PC-3 (cell line): ENCODE results near the gene GRSF1. TPM values are rescaled to one million over a fixed set of nuclear protein-coding genes. Genes with fewer than 3 reads are reported as not detected.

Experiments used
- ATAC-seq: fragments of 200-7000 bp; cut with Tn5 transposase; 2 replicates; pipeline ENCODE4 v1.9.1; 2020; ENCODE audit warnings: mild to moderate bottlenecking, moderate library complexity
- BruUV-seq: library from RNA; stranded (reverse); fragments of 400-500 nt; replicated peaks from 2 replicates; lab custom pipeline; 2021; lab: Mats Ljungman, UMichigan
- CTCF ChIA-PET: fragments of 300-600 bp; sonication (Branson Sonifier 250); formaldehyde crosslinking; loops from one replicate; lab custom pipeline; 2022; ENCODE audit warnings: antibody characterized with exemption; lab: Charles Lee
- POLR2A ChIA-PET: fragments of 300-600 bp; sonication (Branson Sonifier 250); formaldehyde crosslinking; loops from one replicate; lab custom pipeline; 2022; ENCODE audit warnings: antibody characterized with exemption; ENCODE audit not compliant: unreplicated experiment; lab: Charles Lee
- DNase-seq: peaks from one replicate; pipeline ENCODE4 v3.0.0-alpha.2; 2015
- H2AFZ ChIP-seq: fragments of 300-600 bp; sonication (generic); 2 replicates; pipeline ENCODE4 v1.6.0; 2016; ENCODE audit warnings: antibody characterized with exemption, low read length
- H3F3A ChIP-seq: fragments of 300-600 bp; sonication (generic); one replicate; pipeline ENCODE4 v1.6.0; 2017; ENCODE audit warnings: antibody characterized with exemption, low read length, control low read depth, mild to moderate bottlenecking; ENCODE audit not compliant: unreplicated experiment
- H3K27ac ChIP-seq: fragments of 300-600 bp; sonication (generic); 2 replicates; pipeline ENCODE4 v1.5.1; 2016; ENCODE audit warnings: mild to moderate bottlenecking, low read length
- H3K27me3 ChIP-seq: fragments of 300-600 bp; sonication (generic); 2 replicates; pipeline ENCODE4 v1.6.1; 2016; ENCODE audit warnings: low read length, mixed read lengths
- H3K36me3 ChIP-seq: fragments of 300-600 bp; sonication (generic); 2 replicates; pipeline ENCODE4 v1.6.1; 2016; ENCODE audit warnings: low read depth, mixed run types, low read length, mixed read lengths
- H3K4me1 ChIP-seq: fragments of 300-600 bp; sonication (generic); 2 replicates; pipeline ENCODE4 v1.5.1; 2016; ENCODE audit warnings: low read length; ENCODE audit not compliant: insufficient read depth
- H3K4me2 ChIP-seq: fragments of 300-600 bp; sonication (generic); 2 replicates; pipeline ENCODE4 v1.6.0; 2016; ENCODE audit warnings: low read length
- H3K4me3 ChIP-seq: fragments of 300-600 bp; sonication (generic); 2 replicates; pipeline ENCODE4 v1.5.1; 2016; ENCODE audit warnings: mild to moderate bottlenecking, low read length, mixed read lengths
- H3K79me2 ChIP-seq: fragments of 300-600 bp; sonication (generic); 2 replicates; pipeline ENCODE4 v1.6.1; 2017; ENCODE audit warnings: low read length, mixed read lengths
- H3K9ac ChIP-seq: fragments of 300-600 bp; sonication (generic); 2 replicates; pipeline ENCODE4 v1.6.0; 2016; ENCODE audit warnings: mild to moderate bottlenecking, low read length
- H3K9me2 ChIP-seq: fragments of 300-600 bp; sonication (generic); replicated peaks from 2 replicates; pipeline ENCODE4 v1.6.1; 2016; ENCODE audit warnings: mixed run types, low read length, mixed read lengths
- H3K9me3 ChIP-seq: fragments of 300-600 bp; sonication (generic); 2 replicates; pipeline ENCODE4 v1.6.1; 2016; ENCODE audit warnings: low read length, mixed read lengths
- H4K20me1 ChIP-seq: fragments of 300-600 bp; sonication (generic); 2 replicates; pipeline ENCODE4 v1.6.1; 2016; ENCODE audit warnings: low read length, mixed read lengths
- EZH2 ChIP-seq: fragments of 300-600 bp; sonication (generic); IDR thresholded peaks from one replicate; pipeline ENCODE4 v1.6.1; 2017; ENCODE audit warnings: antibody characterized with exemption, mild to moderate bottlenecking, low read length; ENCODE audit not compliant: unreplicated experiment
- EZH2phosphoT487 ChIP-seq: fragments of 300-600 bp; sonication (generic); IDR thresholded peaks from 2 replicates; pipeline ENCODE4 v1.6.1; 2018; ENCODE audit warnings: mild to moderate bottlenecking, antibody characterized with exemption, low read length, borderline replicate concordance
- intact Hi-C: fragments of 100-400 bp; cut with micrococcal nuclease; formaldehyde crosslinking; loops from 2 replicates; pipeline ENCODE4 v1.9.0; 2023
- total RNA-seq: library from RNA; depleted of rRNA; stranded (reverse); fragments of >200 nt; gene quantifications from 2 replicates; pipeline ENCODE4 v1.2.3, GENCODE V29; 2014
- TF ChIP-seq, protein P1 (sequence below): fragments of 300-600 bp; sonication (generic); conservative IDR thresholded peaks from 2 replicates; pipeline ENCODE4 v1.5.1; 2017; ENCODE audit warnings: antibody characterized with exemption, low read depth, mild to moderate bottlenecking, low read length

GRSF1 gene
- total RNA-seq, 1 experiment from 2014 or later: 103 TPM

DNA sequence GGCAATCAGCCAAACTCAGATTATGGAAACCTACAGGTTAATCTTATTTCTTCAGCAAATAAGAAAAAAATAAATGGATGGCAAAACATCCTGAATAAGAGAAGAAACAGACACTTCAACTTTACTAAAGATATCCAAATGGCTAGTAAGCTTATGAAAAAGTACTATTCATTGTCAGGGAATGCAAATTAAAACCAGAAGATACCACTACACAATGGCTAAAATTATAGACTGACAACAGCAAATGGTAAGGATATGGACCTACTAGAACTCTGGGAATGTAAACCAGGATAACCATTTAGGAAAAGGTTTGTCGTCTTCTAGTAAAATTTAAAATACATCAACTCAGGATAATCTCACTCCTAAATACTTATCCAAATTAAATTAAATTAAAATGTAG, 24.3 kb downstream of the GRSF1 start:
- Histone ChIP-seq H3F3A (peaks cover 4% of the 10 kb centered on the region), H3K27ac (no peak overlapping the region), H2AFZ (no peak overlapping the region), H3K4me2 (no peak overlapping the region), H3K36me3 (peaks cover 18% of the 10 kb centered on the region), H4K20me1 (no peaks in the 10 kb centered on the region), H3K27me3 (no peaks in the 10 kb centered on the region), H3K9me3 (no peaks in the 10 kb centered on the region), H3K4me3 (no peak overlapping the region), H3K9ac (no peak overlapping the region), H3K4me1 (no peaks in the 10 kb centered on the region), H3K9me2 (no peaks in the 10 kb centered on the region), H3K79me2 (no peaks in the 10 kb centered on the region)
- ATAC-seq (no peak), DNase-seq (no peak)
- CTCF ChIA-PET: no interaction called here
- TF ChIP-seq EZH2phosphoT487 (no peak), EZH2 (no peak)
- TF ChIP-seq, protein P1, sequence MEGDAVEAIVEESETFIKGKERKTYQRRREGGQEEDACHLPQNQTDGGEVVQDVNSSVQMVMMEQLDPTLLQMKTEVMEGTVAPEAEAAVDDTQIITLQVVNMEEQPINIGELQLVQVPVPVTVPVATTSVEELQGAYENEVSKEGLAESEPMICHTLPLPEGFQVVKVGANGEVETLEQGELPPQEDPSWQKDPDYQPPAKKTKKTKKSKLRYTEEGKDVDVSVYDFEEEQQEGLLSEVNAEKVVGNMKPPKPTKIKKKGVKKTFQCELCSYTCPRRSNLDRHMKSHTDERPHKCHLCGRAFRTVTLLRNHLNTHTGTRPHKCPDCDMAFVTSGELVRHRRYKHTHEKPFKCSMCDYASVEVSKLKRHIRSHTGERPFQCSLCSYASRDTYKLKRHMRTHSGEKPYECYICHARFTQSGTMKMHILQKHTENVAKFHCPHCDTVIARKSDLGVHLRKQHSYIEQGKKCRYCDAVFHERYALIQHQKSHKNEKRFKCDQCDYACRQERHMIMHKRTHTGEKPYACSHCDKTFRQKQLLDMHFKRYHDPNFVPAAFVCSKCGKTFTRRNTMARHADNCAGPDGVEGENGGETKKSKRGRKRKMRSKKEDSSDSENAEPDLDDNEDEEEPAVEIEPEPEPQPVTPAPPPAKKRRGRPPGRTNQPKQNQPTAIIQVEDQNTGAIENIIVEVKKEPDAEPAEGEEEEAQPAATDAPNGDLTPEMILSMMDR: no peak
- intact Hi-C loops: no loop called here
- POLR2A ChIA-PET: no interaction called here
- no TSS peak for BruUV-seq

DNA sequence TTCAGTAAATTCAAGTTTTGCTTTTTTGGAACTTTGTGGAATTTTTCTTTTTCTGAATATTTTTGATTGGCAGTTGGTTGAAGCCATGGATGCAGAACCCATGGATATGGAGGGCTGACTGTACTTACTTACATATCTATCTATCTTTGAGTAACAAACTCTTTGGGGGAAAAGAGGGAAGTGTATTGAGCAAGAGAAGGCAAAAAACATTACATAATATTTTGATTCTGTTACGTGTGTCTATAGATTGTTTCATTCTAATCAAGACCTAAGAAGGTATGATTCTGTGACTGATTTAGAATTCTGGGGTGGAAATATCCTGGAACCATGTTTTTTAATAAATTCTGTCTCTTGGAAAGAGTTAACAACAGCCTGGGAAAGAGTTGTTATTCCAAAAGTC, 31.5 kb downstream of the GRSF1 start:
- ChIA-PET CTCF (no interaction called here), POLR2A (no interaction called here)
- peaks cover 4% of the 10 kb centered on the region for H3K4me1 ChIP-seq
- H3K9me3 ChIP-seq: no peaks in the 10 kb centered on the region
- no peaks in the 10 kb centered on the region for H3K27me3 ChIP-seq
- BruUV-seq: no TSS peak
- H2AFZ ChIP-seq: no peak overlapping the region
- ATAC-seq (no peak), DNase-seq (no peak)
- no peaks in the 10 kb centered on the region for H4K20me1 ChIP-seq
- H3K9ac ChIP-seq: no peak overlapping the region
- TF ChIP-seq, protein P1: no peak
- TF ChIP-seq EZH2 (no peak), EZH2phosphoT487 (no peak)
- H3K79me2 ChIP-seq: no peaks in the 10 kb centered on the region
- H3K4me3 ChIP-seq: no peak overlapping the region
- H3K4me2 ChIP-seq: no peak overlapping the region
- peaks cover 2% of the 10 kb centered on the region for H3F3A ChIP-seq
- intact Hi-C loops: loop anchor here (10.0 kb wide), 1 partner anchor 73 kb away; no protein-coding TSS in a partner anchor
- H3K27ac ChIP-seq: no peak overlapping the region
- no peaks in the 10 kb centered on the region for H3K36me3 ChIP-seq
- no peaks in the 10 kb centered on the region for H3K9me2 ChIP-seq

DNA sequence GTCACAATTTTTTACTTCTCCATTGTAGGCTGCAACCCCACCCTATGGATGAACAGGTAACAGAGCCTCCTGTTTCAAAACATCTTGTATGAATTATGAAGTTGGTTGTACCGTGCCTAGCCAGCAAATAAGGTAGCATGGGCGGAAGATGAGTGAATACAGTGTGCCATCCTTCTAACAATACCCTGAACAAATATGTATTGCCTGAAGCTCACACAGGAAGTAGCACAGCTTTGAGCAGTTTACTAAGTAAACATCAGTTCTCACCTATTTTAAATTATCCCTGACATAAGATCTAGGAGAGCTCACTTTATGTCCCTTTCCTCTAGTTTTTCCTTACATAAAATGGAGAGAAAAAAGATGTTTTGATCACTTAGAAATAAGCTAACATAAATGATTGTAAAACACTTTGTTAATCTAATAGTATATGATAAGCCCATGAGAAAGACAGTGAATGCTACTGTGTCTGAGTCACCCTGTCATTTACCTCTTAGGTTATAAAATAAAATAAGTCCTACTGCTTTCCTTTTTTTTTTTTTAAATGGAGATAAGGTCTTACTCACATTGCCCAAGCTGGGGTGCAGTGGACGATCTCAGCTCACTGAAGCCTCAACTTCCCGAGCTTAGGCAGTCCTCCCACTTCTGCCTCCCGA, 36.6 kb downstream of the GRSF1 start:
- CTCF ChIA-PET: interaction anchor here (0.9 kb wide), 1 partner anchor 151 kb away, joined by 3 read pairs; no protein-coding TSS in a partner anchor
- Histone ChIP-seq H3F3A (no peaks in the 10 kb centered on the region), H2AFZ (no peak overlapping the region), H3K9me2 (no peaks in the 10 kb centered on the region), H3K79me2 (no peaks in the 10 kb centered on the region), H3K9me3 (no peaks in the 10 kb centered on the region), H3K9ac (no peak overlapping the region), H3K27ac (peak overlapping the region; percentile 7; the same call in 1 of the 2 replicates), H3K27me3 (no peaks in the 10 kb centered on the region), H3K36me3 (no peaks in the 10 kb centered on the region), H4K20me1 (no peaks in the 10 kb centered on the region), H3K4me3 (no peak overlapping the region), H3K4me2 (peak overlapping the region; percentile 1; the same call in 1 of the 2 replicates), H3K4me1 (peaks cover 13% of the 10 kb centered on the region)
- no TSS peak for BruUV-seq
- intact Hi-C loops: loop anchor here (10.0 kb wide), 1 partner anchor 68 kb away; no protein-coding TSS in a partner anchor
- POLR2A ChIA-PET: interaction anchor here (0.5 to 0.6 kb wide), 5 partner anchors 20 to 207 kb away, joined by 3 to 15 read pairs (median 5); no protein-coding TSS in a partner anchor
- TF ChIP-seq EZH2phosphoT487: no peak
- TF ChIP-seq, protein P1: no peak
- TF ChIP-seq EZH2: no peak
- DNase-seq (peak; percentile 54), ATAC-seq (peak; percentile 93)
